Measurements from ENCODE around the gene NFATC2.

- TF ChIP-seq CTCF (IDR thresholded peaks at IDR 0.05) (no peak), POLR2A (IDR thresholded peaks at IDR 0.05) (no peak)
These were observed 138.9 kb downstream of the NFATC2 start for GRCh38 chr20:51403466-51404220.
